HCT116 (cell line): ENCODE results near the gene HOXD1. TPM values are rescaled to one million over a fixed set of nuclear protein-coding genes. Genes with fewer than 3 reads are reported as not detected.

Source experiments
- ATAC-seq: fragments of 200-7000 bp; cut with Tn5 transposase; 2 replicates; pipeline ENCODE4 v1.9.1; 2020; ENCODE audit warnings: mild to moderate bottlenecking, moderate library complexity
- BruUV-seq: library from RNA; stranded (reverse); fragments of 400-500 nt; replicated peaks from 2 replicates; lab custom pipeline; 2021; lab: Mats Ljungman, UMichigan
- CTCF ChIA-PET: fragments of 300-600 bp; sonication (Branson Sonifier 250); formaldehyde crosslinking; loops from one replicate; lab custom pipeline; 2021; ENCODE audit warnings: antibody characterized with exemption; lab: Charles Lee
- POLR2A ChIA-PET: fragments of 300-600, 350-600 bp; sonication (Branson Sonifier 250); formaldehyde crosslinking; loops from one replicate; lab custom pipeline; 2021; ENCODE audit warnings: antibody characterized with exemption; lab: Charles Lee
- RAD21 ChIA-PET, 2 experiments: fragments of 300-600 bp; sonication (Branson Sonifier 250); formaldehyde crosslinking; loops; one replicate each; lab custom pipeline; 2023; ENCODE audit warnings: low total read pairs in 2 of 2; ENCODE audit not compliant: uncharacterized antibody in 2 of 2, unreplicated experiment in 2 of 2, low non-redundant PET in 1 of 2; lab: Charles Lee
- DNase-seq: peaks from one replicate; pipeline ENCODE4 v3.0.0-alpha.2; 2010; ENCODE audit warnings: low read depth, low spot score
- H2AFZ ChIP-seq: fragments of 200-600 bp; shearing (Covaris generic), sonication (generic); 2 replicates; pipeline ENCODE4 v1.6.1; 2017; ENCODE audit warnings: low read depth, mixed run types, mixed read lengths, antibody characterized with exemption, low read length; ENCODE audit not compliant: poor library complexity, severe bottlenecking
- H3K27ac ChIP-seq: 2 replicates; pipeline ENCODE4 v1.5.1; 2012; ENCODE audit warnings: low read depth, low read length
- H3K27me3 ChIP-seq: fragments of 200-600 bp; sonication (generic); 2 replicates; pipeline ENCODE4 v1.6.1; 2016; ENCODE audit warnings: mixed run types, low read length, mixed read lengths; ENCODE audit not compliant: insufficient read depth
- H3K36me3 ChIP-seq, 2 experiments: fragments of 200-500 bp in 1 of 2; fragments of 200-600 bp in 1 of 2; sonication (Bioruptor generic) in 1 of 2; sonication (generic) in 1 of 2; 2 replicates each; pipeline versions ENCODE4 v1.5.1 to v1.6.1; 2014 to 2016; ENCODE audit warnings: low read length in 2 of 2, inconsistent platforms in 1 of 2, mixed read lengths in 1 of 2, mixed run types in 1 of 2; ENCODE audit not compliant: insufficient read depth in 2 of 2, control insufficient read depth in 1 of 2
- H3K4me1 ChIP-seq, 2 experiments: fragments of 200-600 bp in 1 of 2; sonication (generic) in 1 of 2; 2 replicates each; pipeline versions ENCODE4 v1.5.1 to v1.6.1; 2012 to 2017; ENCODE audit warnings: low read length in 2 of 2, inconsistent platforms in 1 of 2, mild to moderate bottlenecking in 1 of 2, mixed read lengths in 1 of 2, mixed run types in 1 of 2, moderate library complexity in 1 of 2; ENCODE audit not compliant: insufficient read depth in 2 of 2, control insufficient read depth in 1 of 2
- H3K4me2 ChIP-seq: fragments of 200-600 bp; sonication (generic); 2 replicates; pipeline ENCODE4 v1.6.1; 2017; ENCODE audit warnings: mixed run types, low read length, mixed read lengths
- H3K4me3 ChIP-seq, 2 experiments: fragments of 200-600 bp in 1 of 2; sonication (generic) in 1 of 2; replicated peaks in 1 of 2; 2 replicates each; pipeline ENCODE4 v1.5.1; 2011 to 2016; ENCODE audit warnings: low read length in 2 of 2, control low read depth in 1 of 2, low read depth in 1 of 2, mild to moderate bottlenecking in 1 of 2, mixed read lengths in 1 of 2, mixed run types in 1 of 2
- H3K79me2 ChIP-seq: fragments of 200-600 bp; sonication (generic); 2 replicates; pipeline ENCODE4 v1.6.1; 2017; ENCODE audit warnings: mild to moderate bottlenecking, mixed run types, low read length, moderate library complexity, mixed read lengths; ENCODE audit not compliant: insufficient read depth
- H3K9ac ChIP-seq: fragments of 200-600 bp; sonication (generic); 2 replicates; pipeline ENCODE4 v1.6.1; 2016; ENCODE audit warnings: low read length, mixed read lengths
- H3K9me2 ChIP-seq: fragments of 200-600 bp; sonication (generic), shearing (Covaris generic); 2 replicates; pipeline ENCODE4 v1.6.1; 2017; ENCODE audit warnings: mixed run types, mild to moderate bottlenecking, moderate library complexity; ENCODE audit not compliant: insufficient read depth
- H3K9me3 ChIP-seq, 2 experiments: fragments of 200-500 bp in 1 of 2; fragments of 200-600 bp in 1 of 2; sonication (Bioruptor generic) in 1 of 2; sonication (generic) in 1 of 2; 2 replicates each; pipeline ENCODE4 v1.6.1; 2014 to 2017; ENCODE audit warnings: low read length in 2 of 2, mixed read lengths in 2 of 2, inconsistent platforms in 1 of 2, low read depth in 1 of 2, mild to moderate bottlenecking in 1 of 2, mixed run types in 1 of 2, moderate library complexity in 1 of 2; ENCODE audit not compliant: control insufficient read depth in 1 of 2, insufficient read depth in 1 of 2
- H4K20me1 ChIP-seq: fragments of 200-600 bp; sonication (generic), shearing (Covaris generic); 2 replicates; pipeline ENCODE4 v1.6.1; 2017; ENCODE audit warnings: mixed run types, mild to moderate bottlenecking, moderate library complexity; ENCODE audit not compliant: insufficient read depth
- ATF3 ChIP-seq: IDR thresholded peaks from 2 replicates; pipeline ENCODE4 v1.6.1; 2012
- CEBPB ChIP-seq: IDR thresholded peaks from 2 replicates; pipeline ENCODE4 v1.6.1; 2012; ENCODE audit warnings: low read depth
- CTCF ChIP-seq, 3 experiments: fragments of 200-600 bp in 1 of 3; sonication (generic) in 1 of 3; IDR thresholded peaks in 2 of 3; conservative IDR thresholded peaks in 1 of 3; 2 replicates each; pipeline ENCODE4 v1.5.1; 2012 to 2017; ENCODE audit warnings: low read depth in 2 of 3, low read length in 2 of 3, antibody characterized with exemption in 1 of 3, borderline replicate concordance in 1 of 3, control low read depth in 1 of 3, mild to moderate bottlenecking in 1 of 3, mixed read lengths in 1 of 3, mixed run types in 1 of 3, moderate library complexity in 1 of 3; ENCODE audit not compliant: insufficient read depth in 1 of 3
- EGR1 ChIP-seq: IDR thresholded peaks from 2 replicates; pipeline ENCODE4 v1.6.1; 2012; ENCODE audit warnings: low read depth
- EZH2 ChIP-seq: fragments of 200-600 bp; sonication (generic); IDR thresholded peaks from 2 replicates; pipeline ENCODE4 v1.6.1; 2017; ENCODE audit warnings: antibody characterized with exemption, mixed run types
- JUND ChIP-seq: IDR thresholded peaks from 2 replicates; pipeline ENCODE4 v1.6.1; 2012
- MAX ChIP-seq: IDR thresholded peaks from 2 replicates; pipeline ENCODE4 v1.6.1; 2012
- POLR2AphosphoS5 ChIP-seq: IDR thresholded peaks from 2 replicates; pipeline ENCODE4 v1.6.1; 2011; ENCODE audit warnings: mild to moderate bottlenecking, low read depth, low read length, moderate library complexity
- RAD21 ChIP-seq: IDR thresholded peaks from 2 replicates; pipeline ENCODE4 v1.6.1; 2012; ENCODE audit warnings: low read depth, mild to moderate bottlenecking
- REST ChIP-seq: IDR thresholded peaks from 2 replicates; pipeline ENCODE4 v1.6.1; 2012; ENCODE audit warnings: low read depth
- SIN3A ChIP-seq: IDR thresholded peaks from 2 replicates; pipeline ENCODE4 v1.6.1; 2012; ENCODE audit warnings: low read depth
- SP1 ChIP-seq: IDR thresholded peaks from 2 replicates; pipeline ENCODE4 v1.6.1; 2012; ENCODE audit warnings: low read depth
- TCF7L2 ChIP-seq: IDR thresholded peaks from 2 replicates; pipeline ENCODE4 v1.7.0; 2011; ENCODE audit warnings: borderline replicate concordance, inconsistent platforms; ENCODE audit not compliant: insufficient read depth, insufficient read length; ENCODE audit errors: extremely low read depth
- YY1 ChIP-seq: IDR thresholded peaks from 2 replicates; pipeline ENCODE4 v1.6.1; 2011; ENCODE audit warnings: low read length, low read depth, moderate library complexity, mild to moderate bottlenecking; ENCODE audit not compliant: insufficient replicate concordance; ENCODE audit errors: extremely low read depth
- ZBTB33 ChIP-seq: IDR thresholded peaks from 2 replicates; pipeline ENCODE4 v1.6.1; 2011; ENCODE audit warnings: mild to moderate bottlenecking, low read length, moderate library complexity; ENCODE audit not compliant: insufficient replicate concordance; ENCODE audit errors: extremely low read depth
- ZFX ChIP-seq: fragments of 450-650 bp; IDR thresholded peaks from 2 replicates; pipeline ENCODE4 v1.6.1; 2017
- ZNF274 ChIP-seq: fragments of 200-500 bp; sonication (Bioruptor generic); IDR thresholded peaks from 2 replicates; pipeline ENCODE4 v1.6.1; 2014; ENCODE audit warnings: mild to moderate bottlenecking, low read depth, low read length, inconsistent platforms
- intact Hi-C: fragments of 100-400 bp; cut with micrococcal nuclease; formaldehyde crosslinking; loops from 2 replicates; pipeline ENCODE4 v1.10.0; 2022
- total RNA-seq: library from RNA; stranded (reverse); gene quantifications from one replicate; pipeline ENCODE4 v1.2.1, GENCODE V29; 2021; ENCODE audit not compliant: unreplicated experiment

The HOXD1 gene
- total RNA-seq, 1 experiment from 2014 or later = not detected

GRCh38 chr2:176234156-176234555 lies 45.7 kb downstream of the HOXD1 start:
- Histone ChIP-seq H3K9ac (no peak overlapping the region), H4K20me1 (no peaks in the 10 kb centered on the region), H3K9me2 (no peaks in the 10 kb centered on the region), H3K36me3 (no peaks in the 10 kb centered on the region), H2AFZ (no peak overlapping the region), H3K79me2 (no peaks in the 10 kb centered on the region), H3K4me2 (no peak overlapping the region), H3K27me3 (no peaks in the 10 kb centered on the region), H3K4me1 (no peaks in the 10 kb centered on the region), H3K4me3 (no peak overlapping the region), H3K27ac (no peak overlapping the region), H3K9me3 (no peaks in the 10 kb centered on the region)
- TF ChIP-seq TCF7L2 = no peak
- no peak for TF ChIP-seq RAD21
- TF ChIP-seq YY1 = no peak
- TF ChIP-seq ATF3 = no peak
- TF ChIP-seq ZNF274 = no peak
- TF ChIP-seq REST = no peak
- no peak for TF ChIP-seq EZH2
- TF ChIP-seq CTCF (IDR thresholded peaks at IDR 0.05 in 2 of 3, conservative IDR thresholded peaks at IDR 0.05 in 1 of 3; ENCODE audit: borderline replicate concordance in 1 of 3, insufficient read depth in 1 of 3, low read depth in 2 of 3, low read length in 2 of 3) = no peak
- TF ChIP-seq POLR2AphosphoS5 = no peak
- TF ChIP-seq MAX = no peak
- no peak for TF ChIP-seq JUND
- no peak for TF ChIP-seq SP1
- no peak for TF ChIP-seq SIN3A
- no peak for TF ChIP-seq CEBPB
- TF ChIP-seq ZFX = no peak
- no peak for TF ChIP-seq ZBTB33
- TF ChIP-seq EGR1 = no peak
- CTCF ChIA-PET = interaction anchor here (1.4 kb wide), 1 partner anchor 221 kb away, joined by 3 read pairs; no protein-coding TSS in a partner anchor
- no peak for DNase-seq
- no peak for ATAC-seq
- POLR2A ChIA-PET = no interaction called here
- RAD21 ChIA-PET = no interaction called here
- BruUV-seq = no TSS peak
- intact Hi-C loops = no loop called here
